IMR-90 (cell line): Measurements from ENCODE around the gene CEP55.

Experiments
- BHLHE40 ChIP-seq: fragments of 150-350 bp; IDR thresholded peaks from 2 replicates; pipeline ENCODE4 v1.6.1; 2016; ENCODE audit warnings: mild to moderate bottlenecking, low read depth, low read length
- CEBPB ChIP-seq: IDR thresholded peaks from 2 replicates; pipeline ENCODE4 v1.6.1; 2012; ENCODE audit warnings: low read depth, low read length, improper control_type of control experiment
- CHD1 ChIP-seq: IDR thresholded peaks from 2 replicates; pipeline ENCODE4 v1.6.1; 2012; ENCODE audit warnings: low read depth, low read length, improper control_type of control experiment
- FOS ChIP-seq: fragments of 150-350 bp; IDR thresholded peaks from 2 replicates; pipeline ENCODE4 v1.6.1; 2016; ENCODE audit warnings: low read depth, low read length
- MXI1 ChIP-seq: IDR thresholded peaks from 2 replicates; pipeline ENCODE4 v1.6.1; 2012; ENCODE audit warnings: low read depth, mild to moderate bottlenecking, low read length, moderate library complexity, borderline replicate concordance
- POLR2A ChIP-seq: IDR thresholded peaks from 2 replicates; pipeline ENCODE4 v1.6.1; 2012; ENCODE audit warnings: mild to moderate bottlenecking, low read depth, low read length
- RAD21 ChIP-seq: IDR thresholded peaks from 2 replicates; pipeline ENCODE4 v1.6.1; 2012; ENCODE audit warnings: low read length, improper control_type of control experiment
- RCOR1 ChIP-seq: IDR thresholded peaks from 2 replicates; pipeline ENCODE4 v1.6.1; 2012; ENCODE audit warnings: mild to moderate bottlenecking, low read length, improper control_type of control experiment; ENCODE audit not compliant: insufficient replicate concordance
- RFX5 ChIP-seq: IDR thresholded peaks from 2 replicates; pipeline ENCODE4 v1.8.0; 2012; ENCODE audit warnings: low read depth, mild to moderate bottlenecking, low read length, moderate library complexity
- SMC3 ChIP-seq: fragments of 150-350 bp; IDR thresholded peaks from 2 replicates; pipeline ENCODE4 v1.6.1; 2016; ENCODE audit warnings: low read depth, mild to moderate bottlenecking, antibody characterized with exemption, low read length, moderate library complexity
- TF ChIP-seq, protein P1 (sequence below): conservative IDR thresholded peaks from 2 replicates; pipeline ENCODE4 v1.5.1; 2012; ENCODE audit warnings: mild to moderate bottlenecking, low read depth, low read length, improper control_type of control experiment
- TF ChIP-seq, protein P2 (sequence below): fragments of 150-350 bp; IDR thresholded peaks from 2 replicates; pipeline ENCODE4 v1.6.1; 2017; ENCODE audit warnings: mild to moderate bottlenecking, antibody characterized with exemption, low read length, low read depth
- TF ChIP-seq, protein P3 (sequence below): fragments of 150-350 bp; IDR thresholded peaks from 2 replicates; pipeline ENCODE4 v1.6.1; 2016; ENCODE audit warnings: low read depth, mild to moderate bottlenecking, low read length, moderate library complexity, borderline replicate concordance

DNA sequence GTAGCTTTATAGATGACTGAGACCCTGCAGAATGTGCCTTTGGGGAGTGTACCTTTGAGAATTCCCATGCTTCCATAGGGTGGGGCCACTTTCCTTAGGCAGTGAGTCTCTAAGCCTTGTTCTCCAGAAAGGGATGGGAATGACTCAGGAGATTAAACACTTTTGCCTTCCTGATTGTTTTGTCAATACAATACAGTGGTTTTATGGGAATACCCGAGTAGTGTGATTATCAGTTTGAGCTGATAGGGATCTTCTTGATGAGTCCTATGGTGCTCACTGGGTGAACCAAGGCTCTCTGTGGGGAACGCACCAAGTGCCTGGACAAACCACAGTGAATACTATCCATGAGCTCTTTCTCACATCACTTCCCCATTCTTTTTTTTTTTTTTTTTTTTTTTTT, 20.5 kb upstream of the CEP55 start:
- TF ChIP-seq RCOR1 = no peak
- TF ChIP-seq, protein P1, sequence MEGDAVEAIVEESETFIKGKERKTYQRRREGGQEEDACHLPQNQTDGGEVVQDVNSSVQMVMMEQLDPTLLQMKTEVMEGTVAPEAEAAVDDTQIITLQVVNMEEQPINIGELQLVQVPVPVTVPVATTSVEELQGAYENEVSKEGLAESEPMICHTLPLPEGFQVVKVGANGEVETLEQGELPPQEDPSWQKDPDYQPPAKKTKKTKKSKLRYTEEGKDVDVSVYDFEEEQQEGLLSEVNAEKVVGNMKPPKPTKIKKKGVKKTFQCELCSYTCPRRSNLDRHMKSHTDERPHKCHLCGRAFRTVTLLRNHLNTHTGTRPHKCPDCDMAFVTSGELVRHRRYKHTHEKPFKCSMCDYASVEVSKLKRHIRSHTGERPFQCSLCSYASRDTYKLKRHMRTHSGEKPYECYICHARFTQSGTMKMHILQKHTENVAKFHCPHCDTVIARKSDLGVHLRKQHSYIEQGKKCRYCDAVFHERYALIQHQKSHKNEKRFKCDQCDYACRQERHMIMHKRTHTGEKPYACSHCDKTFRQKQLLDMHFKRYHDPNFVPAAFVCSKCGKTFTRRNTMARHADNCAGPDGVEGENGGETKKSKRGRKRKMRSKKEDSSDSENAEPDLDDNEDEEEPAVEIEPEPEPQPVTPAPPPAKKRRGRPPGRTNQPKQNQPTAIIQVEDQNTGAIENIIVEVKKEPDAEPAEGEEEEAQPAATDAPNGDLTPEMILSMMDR = no peak
- TF ChIP-seq POLR2A = no peak
- no peak for TF ChIP-seq CHD1
- TF ChIP-seq RAD21 = no peak; the same call in 1 of the 2 replicates
- no peak for TF ChIP-seq CEBPB
- no peak for TF ChIP-seq MXI1
- no peak for TF ChIP-seq RFX5
- TF ChIP-seq, protein P2, sequence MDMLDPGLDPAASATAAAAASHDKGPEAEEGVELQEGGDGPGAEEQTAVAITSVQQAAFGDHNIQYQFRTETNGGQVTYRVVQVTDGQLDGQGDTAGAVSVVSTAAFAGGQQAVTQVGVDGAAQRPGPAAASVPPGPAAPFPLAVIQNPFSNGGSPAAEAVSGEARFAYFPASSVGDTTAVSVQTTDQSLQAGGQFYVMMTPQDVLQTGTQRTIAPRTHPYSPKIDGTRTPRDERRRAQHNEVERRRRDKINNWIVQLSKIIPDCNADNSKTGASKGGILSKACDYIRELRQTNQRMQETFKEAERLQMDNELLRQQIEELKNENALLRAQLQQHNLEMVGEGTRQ = no peak
- no peak for TF ChIP-seq SMC3
- TF ChIP-seq, protein P3, sequence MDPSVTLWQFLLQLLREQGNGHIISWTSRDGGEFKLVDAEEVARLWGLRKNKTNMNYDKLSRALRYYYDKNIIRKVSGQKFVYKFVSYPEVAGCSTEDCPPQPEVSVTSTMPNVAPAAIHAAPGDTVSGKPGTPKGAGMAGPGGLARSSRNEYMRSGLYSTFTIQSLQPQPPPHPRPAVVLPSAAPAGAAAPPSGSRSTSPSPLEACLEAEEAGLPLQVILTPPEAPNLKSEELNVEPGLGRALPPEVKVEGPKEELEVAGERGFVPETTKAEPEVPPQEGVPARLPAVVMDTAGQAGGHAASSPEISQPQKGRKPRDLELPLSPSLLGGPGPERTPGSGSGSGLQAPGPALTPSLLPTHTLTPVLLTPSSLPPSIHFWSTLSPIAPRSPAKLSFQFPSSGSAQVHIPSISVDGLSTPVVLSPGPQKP = no peak
- 0 out of 2 replicates have a peak, but pooled peaks have one; percentile 6 for TF ChIP-seq FOS
- no peak for TF ChIP-seq BHLHE40
